DMS 273 (cell line): ENCODE results near the gene CACNA1C.
"Not testable (repeated sequence)": the region's sequence is repeated elsewhere in the genome, so short reads cannot be mapped to it uniquely, and the experiment has no call there.

Source experiments
- DNase-seq: peaks from one replicate; lab custom pipeline; 2025; ENCODE audit not compliant: unreplicated experiment; lab: John Stamatoyannopoulos, UW

The CACNA1C gene

DNA sequence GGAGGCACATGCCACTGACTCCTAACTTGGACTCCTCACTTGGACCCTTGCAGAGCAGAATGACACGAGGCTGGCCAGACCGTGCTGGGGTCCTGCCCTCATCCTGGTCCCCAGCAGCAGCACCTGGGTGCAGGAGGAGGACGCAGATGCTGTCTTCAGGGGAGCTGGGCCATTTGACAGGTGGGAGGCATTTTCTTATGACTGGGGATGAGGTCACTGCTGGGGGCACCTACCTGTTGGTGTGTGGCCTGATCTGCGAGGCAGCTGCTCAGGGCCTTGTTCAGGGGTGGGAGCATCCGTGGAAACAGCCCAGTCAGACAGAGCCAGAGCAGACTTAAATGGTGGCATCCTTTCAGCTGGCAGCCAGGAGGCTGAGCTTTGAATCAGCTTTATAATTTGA, 57.3 kb downstream of the CACNA1C start:
- DNase-seq: no peak

DNA sequence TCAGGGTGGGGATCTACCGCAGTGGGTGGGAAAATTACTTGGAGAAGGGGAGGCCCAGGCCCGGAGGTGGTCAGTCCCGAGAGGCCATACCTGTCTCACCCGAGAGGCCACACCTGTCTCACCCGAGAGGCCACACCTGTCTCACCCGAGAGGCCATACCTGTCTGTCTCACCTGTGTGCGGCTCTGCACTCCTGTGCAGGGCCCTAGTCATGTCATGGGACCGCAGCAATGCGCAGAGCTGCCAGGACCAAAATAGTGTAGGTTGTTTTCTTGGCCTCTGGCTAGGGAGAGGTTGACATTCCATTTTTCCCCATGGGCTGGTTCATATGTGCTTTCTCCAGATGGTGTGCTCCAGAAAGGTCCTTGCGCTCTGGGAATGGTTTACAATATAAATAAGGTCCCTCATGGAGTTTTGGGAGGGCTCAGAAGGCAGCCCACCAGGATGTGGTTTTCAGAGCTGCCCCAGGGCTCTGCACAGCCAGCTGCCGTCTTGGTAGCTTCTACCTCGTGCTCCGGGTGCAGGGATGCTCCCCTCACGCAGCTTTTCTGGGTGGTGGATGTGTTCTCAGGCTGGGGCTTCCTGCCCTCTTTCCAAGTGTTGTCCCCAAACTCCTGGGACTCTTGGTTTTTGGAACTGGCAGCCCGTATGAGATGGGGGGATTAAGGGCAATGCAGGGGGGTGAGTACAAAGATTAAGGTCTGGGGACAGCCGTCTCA, 58.2 kb downstream of the CACNA1C start:
- DNase-seq: no peak

DNA sequence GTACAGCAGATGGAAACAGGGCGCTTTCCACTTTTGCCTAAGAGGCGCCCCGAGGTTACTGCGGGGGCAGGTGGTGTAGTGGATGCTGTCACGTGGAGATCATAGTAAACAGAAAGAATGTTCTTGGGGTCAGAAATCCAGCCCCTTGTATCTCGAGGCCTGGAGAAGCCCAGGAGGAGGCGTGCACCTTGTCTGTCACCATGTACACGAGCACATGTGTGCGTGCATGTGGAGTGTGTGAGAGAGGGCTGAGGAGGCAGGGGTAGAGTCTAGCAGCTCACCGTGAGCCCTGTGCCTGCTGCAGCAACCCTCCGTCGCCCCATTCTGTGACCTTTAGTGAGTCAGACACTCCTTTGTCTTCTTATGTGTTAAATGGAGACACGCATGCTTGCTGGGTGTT, 59.0 kb downstream of the CACNA1C start:
- DNase-seq: peak; percentile 8

DNA sequence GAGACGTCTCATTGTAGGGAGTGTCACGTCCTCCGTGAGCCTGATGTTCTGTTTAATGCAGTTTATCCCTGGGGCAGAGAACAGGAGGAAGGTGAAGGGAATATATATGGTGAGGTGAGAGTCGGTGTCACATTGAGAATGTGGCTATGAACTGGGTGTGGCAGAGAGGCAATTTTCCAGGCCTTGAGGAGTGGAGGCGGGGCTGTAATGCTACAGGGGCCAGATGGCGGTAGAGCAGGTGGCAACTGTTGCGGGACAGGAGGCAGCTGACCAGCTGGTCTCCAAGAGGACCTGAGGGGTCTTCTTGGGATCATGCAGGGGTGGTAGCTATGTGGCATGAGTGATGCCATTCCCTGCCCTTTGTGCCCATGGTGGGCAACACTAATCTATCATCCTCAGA, 59.6 kb downstream of the CACNA1C start:
- peak; percentile 13 for DNase-seq

DNA sequence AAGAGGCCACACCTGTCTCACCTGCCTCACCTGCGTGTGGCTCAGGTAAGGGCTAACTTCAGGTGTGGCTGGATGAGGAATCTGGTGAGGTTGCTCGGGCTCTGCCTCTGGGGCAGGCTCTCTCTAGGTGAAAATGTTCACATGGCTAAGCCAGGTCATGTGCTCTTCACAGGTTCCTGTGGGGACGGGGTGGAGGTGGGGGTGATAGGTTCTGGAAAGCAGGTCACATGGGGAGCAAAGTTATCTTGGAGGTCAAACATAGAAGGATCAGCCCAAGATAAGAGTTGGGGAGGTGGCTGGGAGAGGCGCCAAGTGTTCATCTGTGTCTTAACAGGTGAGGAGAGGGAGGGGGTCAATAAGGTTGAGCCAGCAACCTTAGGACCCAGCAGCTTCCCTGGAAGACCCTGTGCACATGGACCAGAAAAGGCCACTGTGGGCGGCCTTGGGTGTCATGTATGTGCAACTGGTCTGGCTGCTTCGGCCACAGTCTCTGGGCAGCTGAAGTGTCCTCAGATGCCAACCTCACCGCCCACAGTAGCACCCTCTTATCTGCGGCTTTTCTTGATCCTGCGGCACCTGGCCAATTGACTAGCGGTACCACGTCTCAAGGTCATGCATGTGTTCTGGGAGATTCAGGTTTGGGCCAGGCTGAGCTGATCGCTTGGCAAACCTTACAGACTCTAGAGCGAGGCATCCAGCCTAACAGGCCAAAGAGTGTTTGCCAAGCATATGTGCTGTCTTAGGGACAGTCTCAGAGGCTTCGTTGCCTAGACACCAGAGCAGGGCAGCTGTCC, 60.5 kb downstream of the CACNA1C start:
- peak; percentile 10 for DNase-seq

DNA sequence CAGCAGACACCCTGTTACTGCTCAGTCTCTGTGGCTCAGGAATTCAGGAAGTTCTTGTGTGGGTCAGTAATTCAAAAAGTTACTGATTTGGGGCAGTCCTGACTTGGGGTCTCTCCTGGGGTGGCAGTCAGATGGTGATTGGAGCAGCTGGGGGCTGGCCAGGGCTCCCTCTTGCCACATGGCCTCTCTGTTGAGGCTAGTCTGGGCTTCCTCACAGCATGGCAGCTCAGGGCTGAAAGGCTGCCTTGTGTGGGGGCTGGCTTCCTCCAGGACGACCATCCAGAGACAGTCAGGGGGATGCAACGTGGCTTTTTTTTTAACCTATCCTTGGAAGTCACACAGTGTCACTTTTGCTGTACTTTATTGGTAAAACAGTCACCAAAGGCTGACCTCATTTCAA, 61.3 kb downstream of the CACNA1C start:
- no peak for DNase-seq

DNA sequence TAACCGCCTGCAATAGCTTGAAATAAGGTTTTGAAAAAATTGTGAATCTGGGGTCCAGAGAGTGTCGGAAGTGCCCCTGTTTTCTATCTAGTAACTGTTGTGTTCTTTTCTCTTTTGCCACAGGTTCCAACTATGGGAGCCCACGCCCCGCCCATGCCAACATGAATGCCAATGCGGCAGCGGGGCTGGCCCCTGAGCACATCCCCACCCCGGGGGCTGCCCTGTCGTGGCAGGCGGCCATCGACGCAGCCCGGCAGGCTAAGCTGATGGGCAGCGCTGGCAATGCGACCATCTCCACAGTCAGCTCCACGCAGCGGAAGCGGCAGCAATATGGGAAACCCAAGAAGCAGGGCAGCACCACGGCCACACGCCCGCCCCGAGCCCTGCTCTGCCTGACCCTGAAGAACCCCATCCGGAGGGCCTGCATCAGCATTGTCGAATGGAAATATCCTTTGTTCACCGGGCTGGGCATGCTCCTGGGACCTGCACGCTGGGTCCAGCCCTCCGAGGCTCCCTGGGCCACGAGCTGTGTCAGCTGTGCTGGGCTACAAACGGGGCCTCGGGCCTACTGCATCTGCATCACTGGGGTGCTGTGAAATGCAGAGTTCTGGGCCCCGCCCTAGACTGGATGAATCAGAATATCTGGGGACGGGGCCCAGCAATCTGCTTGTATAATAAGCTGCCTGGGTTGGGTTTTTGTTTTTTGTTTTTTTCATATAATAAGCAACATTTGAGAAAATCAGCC, 62.5 kb downstream of the CACNA1C start:
- no peak for DNase-seq

DNA sequence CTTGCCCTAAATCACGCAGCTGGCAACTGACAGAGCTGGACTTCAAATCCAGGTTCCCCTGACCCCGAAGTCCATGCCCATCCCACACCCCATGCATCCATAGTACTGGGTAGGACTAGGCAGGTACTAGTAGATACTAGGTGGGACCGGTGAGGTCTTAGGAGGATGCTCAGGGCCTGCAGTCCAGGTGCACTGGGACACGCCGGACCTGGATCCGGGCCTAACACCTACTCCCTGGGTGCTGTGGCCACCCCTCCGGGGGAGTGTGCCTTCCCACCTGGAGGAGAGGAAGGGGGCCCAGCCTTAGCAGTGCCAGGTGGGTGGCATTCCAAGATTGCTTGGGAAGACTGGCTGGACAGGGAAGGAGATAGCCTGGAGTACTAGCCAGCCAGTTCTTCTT, 64.8 kb downstream of the CACNA1C start:
- DNase-seq: no peak

DNA sequence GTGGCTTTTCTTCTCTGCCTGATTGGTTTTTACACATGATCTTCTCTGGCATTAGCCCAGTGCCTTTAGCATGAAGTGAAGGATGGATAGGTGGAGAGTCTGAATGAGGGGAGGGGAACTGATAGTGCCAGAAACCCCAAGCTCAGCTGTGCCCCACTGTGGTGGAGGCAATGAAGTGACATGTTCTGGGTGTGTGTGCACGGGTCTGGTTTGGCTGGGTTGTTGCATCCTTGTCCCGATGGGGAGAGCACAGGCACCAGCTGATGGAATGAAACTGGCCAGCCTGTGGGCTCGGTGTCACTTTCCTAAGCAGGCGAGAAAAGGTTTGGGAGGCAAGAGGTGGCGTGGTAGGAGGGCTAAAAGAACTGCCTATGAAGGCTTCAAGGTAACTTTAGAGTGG, 65.3 kb downstream of the CACNA1C start:
- no peak for DNase-seq

DNA sequence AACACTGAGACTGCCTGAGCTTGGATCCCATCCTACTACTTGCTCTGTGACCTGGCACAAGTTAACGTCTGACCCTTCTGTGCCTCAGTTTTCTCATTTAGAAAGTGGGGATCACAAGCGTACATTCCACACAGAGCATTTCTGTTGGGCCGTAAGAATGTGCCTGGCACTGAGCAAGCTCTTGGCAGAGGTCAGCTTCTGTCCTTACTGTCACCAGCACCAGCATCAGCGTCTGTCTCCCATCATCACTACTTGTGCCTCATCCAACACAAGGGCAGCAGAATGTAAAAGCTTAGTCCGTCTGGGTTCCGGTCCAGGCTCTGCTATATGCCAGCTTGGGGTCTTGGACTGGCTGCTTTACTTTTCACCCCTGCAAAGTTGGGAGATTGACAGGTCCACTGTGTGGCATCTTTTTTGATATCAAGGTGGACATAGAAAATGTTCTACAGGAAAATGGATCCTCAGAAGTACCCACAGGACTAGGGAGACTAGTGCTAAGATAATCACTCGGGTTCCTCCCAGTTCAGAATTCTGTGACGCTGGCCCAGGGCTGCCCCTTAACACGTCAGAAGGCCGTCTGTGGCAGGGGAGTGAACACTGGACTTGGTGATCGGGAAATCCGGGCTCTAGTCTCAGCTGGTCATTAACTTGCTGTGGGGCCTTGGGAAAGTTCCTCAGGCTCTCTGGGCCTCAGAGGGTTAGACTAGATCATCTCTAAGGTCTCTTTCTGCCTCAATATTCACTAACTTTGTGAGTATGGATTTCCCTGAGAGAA, 65.9 kb downstream of the CACNA1C start:
- DNase-seq: no peak

DNA sequence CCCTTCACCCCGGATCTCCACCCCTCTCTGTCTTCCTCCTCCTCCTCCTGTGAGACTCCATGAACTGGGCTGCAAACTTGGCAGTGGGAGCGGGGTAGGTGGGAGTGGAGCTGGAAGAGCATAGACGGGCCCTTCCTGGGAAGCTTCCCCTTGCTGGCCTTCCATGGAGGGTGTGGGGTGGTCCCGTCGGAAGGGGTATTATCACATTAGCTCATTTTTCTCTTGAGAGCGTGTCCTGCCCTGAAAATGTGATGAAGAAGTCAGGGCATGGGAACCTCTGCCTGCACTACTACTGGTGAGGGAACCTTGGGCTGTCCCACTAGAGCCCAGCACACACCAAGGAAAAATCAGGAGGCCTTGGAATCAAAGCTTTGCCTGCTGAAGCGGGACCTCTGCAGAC, 66.5 kb downstream of the CACNA1C start:
- DNase-seq: no peak

DNA sequence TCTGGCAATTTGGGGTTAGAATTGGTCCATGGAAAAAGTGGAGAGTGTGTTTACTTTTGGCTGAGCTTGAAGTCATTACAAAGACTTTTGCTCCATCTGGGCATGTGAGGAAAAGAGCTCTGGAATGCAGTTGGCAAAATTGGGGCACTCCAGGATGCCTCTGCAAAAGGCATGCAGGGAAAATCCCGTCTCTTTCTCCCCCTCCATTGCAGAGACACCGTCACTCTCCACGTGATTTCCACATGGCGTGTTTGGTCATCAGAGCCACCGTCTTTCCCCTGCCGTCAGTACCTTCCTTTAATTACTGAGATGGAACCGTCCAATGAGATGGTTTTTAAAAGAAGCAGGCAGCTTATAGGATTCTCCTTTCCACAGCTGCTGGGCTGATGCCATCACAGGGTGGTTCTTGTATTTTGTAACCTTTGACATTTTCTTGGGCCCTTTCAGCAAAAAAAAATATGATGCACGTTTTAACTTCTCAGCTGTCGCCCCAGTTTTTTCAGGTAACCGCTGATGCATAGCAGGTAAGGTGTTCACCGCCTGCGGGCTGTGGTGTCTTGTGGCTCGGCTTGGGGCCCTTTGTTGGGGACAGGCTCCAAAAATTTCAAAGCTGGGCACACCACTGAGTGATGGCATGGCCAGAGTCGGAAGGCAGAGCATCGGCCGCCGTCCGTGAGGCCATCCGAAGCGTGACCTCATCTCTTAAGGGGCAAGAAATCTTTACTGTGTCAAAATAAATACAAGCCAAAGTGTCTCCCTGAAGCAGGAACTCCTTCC, 68.4 kb downstream of the CACNA1C start:
- no peak for DNase-seq

DNA sequence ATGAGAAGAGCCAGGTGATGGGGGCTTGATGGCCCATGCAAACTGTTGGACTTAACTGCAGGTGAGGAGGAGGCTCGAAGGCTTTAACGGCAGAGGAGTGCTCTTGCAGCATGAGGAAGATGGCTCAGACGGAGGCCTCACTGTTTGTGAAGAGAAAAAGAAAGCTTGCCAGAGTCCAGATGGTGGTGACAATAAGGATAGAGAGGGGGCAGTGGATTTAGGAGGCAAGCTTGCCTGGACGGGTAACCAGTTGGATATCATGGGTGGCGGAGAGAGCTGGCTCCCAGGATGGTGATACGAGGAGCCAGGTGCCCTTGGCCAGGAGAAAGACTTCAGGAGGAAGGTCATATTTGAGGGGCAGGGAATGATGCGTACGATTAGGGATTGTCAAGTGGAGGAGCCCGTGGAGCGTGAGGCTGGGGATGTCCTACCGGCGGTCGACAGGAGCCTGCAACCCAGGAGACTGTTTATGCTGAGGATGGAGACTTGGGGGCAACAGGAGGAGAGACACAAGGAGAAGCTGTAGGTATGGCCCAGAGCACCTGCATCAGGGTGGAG, 71.8 kb downstream of the CACNA1C start:
- no peak for DNase-seq

DNA sequence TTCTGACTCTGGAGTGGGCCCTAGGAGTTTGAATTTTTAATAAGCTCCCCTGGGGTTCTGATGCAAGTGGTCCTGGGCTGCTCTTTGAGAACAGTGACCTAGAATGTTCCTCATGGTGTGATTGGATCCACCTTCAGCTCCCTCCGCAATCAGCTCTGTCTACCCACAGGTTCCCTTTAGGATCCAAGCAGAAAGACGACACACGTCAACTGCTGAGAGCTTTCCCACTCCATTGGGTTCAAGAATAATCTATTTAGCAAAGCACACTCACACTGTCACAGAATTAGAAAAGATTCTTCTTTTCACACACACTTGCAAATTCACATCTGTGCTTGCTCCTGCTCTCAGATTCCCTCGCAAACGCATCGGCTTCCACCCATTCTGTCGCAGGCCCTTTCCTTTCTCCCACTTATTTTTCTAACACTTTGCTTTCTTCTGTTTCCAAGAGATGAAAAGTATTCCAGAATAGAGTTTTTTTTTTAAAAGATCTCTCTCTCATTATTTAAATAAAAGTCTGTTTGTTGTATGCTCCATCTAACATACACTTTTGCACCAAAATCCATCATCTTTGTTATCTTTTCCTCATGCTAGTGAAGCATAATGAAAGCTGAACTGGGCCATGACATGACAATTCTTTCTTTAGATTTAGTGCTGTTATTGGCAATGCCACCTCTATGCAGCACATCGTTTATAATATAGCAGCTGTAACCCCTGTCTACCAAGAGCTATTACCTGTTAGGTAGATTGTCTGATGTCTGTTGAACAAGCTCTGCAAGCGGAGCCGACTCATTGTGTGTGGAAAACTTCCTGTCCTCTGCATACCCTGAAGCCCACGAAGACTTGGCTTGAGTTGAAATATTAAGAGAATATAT, 73.1 kb downstream of the CACNA1C start:
- DNase-seq: no peak

DNA sequence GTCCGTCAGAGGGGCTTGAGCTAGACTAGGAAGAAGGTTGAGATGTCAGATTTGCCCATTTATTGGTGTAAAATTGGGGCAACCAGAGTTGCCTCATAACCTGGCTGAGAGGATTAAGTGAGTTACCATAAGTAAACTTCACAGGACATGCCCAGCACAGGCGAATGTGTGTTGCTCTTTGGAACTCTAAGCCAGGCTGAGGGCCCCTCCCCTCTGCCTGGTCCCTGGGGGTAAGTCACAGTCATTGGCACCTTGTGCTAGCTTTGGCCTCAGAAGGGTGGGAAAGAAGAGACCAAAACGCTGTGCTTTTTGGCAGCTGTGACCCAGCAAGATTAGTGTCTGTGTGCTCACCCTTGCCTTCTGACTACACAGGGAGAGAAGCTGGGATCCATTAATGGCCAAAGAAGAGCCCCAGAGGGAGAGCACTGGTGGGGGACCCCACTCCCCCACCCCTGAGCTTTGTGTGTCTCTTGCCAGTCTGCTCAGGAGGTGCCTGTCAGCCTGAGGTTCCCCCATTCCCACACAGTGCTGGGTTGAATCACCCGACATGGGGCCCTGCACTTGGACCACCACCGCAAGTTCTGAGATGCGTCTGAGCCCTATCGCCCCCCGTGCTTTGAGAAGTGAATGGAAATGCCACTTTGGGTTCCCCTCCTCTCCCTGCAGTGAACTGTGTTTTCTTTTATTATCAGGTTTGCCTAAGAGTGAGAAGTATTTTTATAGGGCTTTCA, 74.1 kb downstream of the CACNA1C start:
- no peak for DNase-seq

DNA sequence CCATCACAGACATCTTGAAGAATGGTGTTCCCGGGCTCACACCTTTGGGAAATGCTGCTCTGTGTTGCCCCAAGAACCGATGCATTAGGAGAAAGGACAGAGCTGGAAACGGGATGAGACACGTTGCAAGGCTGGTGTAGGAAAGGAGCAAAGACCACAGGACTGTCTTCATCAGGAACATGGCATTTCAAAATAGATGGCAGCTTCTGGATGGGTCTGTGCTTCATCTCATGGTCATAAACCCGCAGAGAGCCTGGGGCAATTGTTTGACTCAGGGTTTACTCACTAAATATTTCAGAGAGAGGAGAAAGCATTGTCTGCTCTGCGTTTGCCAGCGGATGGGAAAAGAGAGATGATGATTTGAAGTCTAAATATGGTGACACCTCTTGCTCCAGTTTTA, 76.3 kb downstream of the CACNA1C start:
- DNase-seq: no peak

DNA sequence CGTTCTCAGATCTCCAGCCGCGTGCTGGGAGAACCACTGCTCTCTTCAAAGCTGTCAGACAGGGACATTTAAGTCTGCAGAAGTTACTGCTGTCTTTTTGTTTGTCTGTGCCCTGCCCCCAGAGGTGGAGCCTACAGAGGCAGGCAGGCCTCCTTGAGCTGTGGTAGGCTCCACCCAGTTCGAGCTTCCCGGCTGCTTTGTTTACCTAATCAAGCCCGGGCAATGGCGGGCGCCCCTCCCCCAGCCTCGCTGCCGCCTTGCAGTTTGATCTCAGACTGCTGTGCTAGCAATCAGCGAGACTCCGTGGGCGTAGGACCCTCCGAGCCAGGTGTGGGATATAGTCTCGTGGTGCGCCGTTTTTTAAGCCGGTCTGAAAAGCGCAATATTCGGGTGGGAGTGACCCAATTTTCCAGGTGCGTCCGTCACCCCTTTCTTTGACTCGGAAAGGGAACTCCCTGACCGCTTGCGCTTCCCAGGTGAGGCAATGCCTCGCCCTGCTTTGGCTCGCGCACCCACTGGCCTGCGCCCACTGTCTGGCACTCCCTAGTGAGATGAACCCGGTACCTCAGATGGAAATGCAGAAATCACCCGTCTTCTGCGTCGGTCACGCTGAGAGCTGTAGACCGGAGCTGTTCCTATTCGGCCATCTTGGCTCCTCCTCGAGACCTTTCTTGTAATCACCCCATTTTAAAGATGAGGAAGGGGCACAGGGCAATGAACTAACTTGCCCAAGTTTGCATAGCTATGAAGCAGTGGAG, 83.1 kb downstream of the CACNA1C start:
- DNase-seq: not testable (repeated sequence)

DNA sequence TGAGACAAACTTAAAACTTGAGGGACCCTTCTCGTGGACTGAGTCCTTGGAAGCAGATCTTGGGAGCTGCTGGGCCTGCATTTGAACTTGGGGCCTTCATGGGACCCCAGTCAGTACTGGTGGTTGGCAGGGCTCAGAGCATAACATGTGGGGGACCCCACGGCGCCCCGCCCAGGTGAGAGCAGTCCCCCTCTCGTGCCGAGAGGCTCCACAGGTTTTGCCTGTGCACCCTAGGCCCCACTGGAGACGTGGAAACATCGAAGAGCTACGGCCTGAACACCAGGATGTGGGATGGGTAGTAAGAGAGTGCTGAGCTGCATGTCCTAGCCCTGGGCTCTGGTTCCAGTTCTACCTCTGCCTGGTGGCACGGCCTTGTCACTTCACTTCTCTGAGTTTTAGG, 84.1 kb downstream of the CACNA1C start:
- DNase-seq: no peak
